ENCODE results near the gene CEND1.
"Not testable (repeated sequence)": the region's sequence is repeated elsewhere in the genome, so short reads cannot be mapped to it uniquely, and the experiment has no call there.

Gene CEND1

DNA sequence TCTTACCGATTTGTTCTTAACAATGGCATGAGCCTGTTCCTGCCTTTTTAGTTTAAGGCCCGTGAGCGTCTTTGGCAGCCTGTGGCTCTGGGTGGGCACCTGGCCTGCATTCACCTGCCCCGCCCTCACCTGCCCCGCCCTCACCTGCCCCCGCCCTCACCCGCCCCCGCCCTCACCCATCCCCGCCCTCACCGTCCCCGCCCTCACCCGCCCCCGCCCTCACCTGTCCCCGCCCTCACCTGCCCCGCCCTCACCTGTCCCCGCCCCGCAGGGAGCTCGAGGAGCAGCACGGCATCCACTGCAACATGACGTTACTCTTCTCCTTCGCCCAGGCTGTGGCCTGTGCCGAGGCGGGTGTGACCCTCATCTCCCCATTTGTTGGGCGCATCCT lies 26.8 kb downstream of the CEND1 start:
- no peak for DNase-seq

DNA sequence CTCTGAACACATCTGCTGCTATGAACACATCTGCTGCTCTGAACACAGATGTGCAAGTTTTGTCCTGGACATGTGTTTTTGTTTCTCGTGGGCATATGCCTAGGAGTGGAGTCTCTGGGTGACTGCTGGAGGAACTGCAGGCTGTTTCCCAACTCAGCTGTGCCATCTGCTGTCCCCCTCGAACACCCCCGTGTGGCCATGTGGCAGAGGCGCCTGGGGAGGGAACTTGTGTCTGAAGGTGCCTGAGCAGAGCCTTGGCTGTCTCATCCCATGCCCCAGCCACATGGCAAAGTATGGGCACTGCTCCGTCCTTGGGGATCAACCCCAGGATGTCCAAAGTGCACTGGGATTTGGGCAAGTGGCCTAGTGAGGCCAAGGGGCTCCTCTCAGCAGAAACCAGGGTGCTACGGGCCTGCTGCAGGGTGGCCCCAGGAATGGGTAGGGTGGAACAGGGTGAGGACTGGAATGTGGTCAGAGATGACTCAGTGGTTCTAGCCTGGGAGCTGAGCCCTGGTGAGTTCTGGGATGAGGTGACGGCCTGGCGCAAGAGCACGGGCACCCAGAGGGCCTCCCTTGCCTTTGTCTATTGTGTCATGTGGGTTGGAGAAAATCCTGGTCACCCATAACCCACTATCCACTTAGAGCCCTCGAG lies 27.3 kb downstream of the CEND1 start:
- DNase-seq: peak; percentile 59

DNA sequence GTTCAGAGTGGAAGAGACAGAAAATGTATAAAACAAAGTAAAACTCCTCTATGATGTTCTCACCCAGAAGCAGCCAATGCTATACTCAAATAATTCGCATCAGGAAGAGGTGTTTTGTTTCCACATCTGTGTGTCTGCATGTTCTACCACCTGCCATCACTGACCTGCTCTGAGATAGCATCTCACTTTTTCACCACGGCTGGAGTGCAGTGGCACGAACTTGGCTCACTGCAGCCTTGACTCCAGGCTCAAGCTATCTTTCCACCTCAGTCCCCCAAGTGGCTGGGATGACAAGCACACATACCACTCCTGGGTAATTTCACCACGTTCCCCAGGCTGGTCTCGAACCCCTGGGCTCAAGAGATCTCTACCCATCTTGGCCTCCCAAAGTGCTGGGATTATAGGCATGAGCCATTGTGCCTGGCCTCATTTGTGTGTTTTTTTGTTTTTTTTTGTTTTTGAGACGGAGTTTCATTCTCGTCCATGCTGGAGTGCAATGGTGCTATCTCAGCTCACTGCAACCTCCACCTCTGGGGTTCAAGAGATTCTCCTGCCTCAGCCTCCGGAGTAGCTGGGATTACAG lies 28.3 kb downstream of the CEND1 start:
- DNase-seq: no peak

DNA sequence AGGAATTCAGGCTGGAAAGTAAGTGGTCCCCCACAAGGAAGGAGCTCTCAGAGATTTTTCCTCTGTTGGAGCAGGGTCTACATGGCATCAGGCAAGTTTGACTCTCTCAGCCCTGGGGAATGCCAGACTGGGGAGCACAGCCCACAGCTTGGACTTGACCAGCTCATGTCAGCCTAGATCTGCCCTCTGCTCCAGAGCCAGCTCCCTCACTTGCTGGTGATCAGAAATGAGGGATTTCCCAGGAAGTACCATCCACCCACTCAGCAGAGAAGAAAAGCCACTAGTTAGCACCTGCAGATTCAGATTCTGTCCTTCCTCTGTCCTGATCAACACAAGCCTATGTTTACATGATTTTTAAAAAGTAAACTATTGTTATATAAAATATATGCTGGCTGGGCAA lies 29.7 kb downstream of the CEND1 start:
- no peak for DNase-seq

DNA sequence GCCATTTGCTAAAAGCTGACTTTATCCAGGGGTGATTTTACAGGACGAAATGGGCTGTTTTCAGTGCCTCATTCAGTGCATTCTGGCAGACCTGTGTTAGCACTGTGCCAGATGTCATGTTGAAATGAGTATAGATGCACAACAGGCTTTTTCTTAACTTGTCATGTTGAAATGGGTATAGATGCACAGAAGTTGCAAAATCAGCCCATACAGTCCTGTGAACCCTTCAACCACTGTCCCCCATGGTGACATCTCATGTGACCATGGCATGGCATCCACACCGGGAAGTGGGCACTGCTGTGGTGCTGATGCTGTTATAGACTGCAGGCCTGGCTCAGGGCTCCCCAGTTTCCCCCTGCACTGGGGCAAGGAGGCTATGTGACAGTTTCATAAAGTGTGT lies 40.2 kb downstream of the CEND1 start:
- no peak for DNase-seq

DNA sequence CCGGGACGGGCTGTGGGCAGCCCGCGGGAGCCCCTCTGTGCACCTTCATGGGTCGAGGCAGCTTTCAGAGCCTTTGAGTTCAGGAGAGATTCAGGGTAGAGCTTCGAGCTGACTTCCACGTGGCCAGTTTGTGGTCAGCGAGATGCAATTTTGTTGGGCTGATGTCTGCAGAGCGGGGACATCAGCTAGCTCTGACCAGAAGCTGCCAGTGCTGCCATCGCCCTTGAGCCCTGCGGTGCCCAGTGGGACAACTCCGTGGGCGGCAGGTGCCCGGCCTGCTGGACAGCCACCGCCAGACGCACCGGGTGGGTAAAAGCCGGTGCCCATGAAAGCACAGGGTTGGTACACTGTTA lies 41.9 kb downstream of the CEND1 start:
- no peak for DNase-seq

DNA sequence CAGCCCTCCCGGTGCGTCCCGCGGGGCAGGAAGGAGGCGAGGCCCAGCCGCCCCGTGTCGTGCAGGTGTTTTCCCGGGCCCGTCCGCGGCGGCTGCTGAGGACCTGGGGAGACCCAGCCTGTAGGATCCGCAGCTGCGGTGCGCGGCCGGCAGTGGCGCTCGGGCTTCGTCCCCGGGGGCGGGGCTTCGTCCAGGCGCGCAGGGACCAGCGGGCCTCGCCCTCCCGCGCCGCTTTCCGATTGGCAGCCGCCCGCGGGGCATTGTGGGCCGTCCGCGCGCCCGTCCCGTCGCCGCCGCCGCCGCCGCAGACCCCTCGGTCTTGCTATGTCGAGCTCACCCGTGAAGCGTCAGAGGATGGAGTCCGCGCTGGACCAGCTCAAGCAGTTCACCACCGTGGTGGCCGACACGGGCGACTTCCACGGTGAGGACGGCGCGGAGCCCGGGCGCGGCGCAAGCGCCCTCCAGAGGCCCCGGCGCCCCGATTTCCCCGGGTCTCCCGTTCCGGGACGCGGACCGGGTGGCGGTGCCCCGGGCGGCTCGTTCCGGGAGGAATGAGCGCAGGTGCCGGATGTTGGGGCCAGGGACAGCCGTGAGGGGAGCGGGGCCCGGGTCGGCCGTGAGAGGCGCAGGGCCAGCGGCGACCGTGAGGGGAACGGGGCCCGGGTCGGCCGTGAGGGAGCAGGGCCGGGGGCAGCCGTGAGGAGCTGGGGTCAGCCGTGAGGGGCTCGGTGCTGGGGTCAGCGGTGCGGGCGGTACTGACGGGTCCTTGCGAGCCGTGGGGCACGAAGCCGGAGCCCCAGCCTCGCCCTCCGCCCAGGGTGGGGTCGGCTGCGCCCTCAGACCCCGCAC lies 42.5 kb downstream of the CEND1 start, which contains the start of gene TALDO1:
Gene TALDO1 (plus strand): TSS at position 307 of the 849 bp plus-strand sequence. CDS start 18 bp downstream, at position 325.
- DNase-seq: peak; percentile 86

DNA sequence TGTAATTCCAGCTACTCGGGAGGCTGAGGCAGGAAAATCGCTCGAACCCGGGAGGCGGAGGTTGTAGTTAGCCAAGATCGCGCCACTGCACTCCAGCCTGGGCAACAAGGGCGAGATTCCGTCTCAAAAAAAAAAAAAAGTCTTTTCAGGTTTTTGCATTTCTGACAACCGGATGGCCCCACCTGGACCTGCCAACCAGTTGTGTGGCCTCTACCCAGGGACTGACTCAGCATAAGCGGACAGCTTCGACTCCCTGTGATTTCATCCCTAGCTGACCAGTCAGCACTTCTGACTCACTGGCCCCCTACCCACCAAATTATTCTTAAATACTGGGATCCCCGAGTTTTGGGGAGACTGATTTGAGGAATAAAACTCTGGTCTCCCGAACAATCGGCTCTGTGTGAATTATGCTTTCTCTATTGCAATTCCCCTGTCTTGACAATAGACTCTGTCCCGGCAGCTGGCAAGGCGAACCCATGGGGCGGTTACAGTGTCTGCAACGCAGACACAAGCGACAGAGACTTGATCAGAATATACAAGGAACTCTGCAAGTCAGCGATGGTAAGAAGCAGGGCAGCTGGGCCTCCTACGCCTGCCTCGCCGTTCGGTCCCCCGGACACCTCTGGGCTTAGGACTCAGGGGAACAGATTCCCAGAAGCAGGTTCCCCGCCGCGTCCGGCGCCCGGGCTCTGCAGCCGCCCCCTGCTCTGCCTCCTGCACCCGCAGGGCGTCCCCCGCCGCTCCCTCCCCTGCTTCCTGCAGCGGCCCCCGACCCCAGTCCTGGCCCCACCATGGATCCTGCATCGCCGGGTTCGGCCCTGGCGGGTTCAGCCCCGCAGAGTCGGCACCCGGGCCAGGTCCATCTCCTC lies 43.4 kb downstream of the CEND1 start:
- no peak for DNase-seq

DNA sequence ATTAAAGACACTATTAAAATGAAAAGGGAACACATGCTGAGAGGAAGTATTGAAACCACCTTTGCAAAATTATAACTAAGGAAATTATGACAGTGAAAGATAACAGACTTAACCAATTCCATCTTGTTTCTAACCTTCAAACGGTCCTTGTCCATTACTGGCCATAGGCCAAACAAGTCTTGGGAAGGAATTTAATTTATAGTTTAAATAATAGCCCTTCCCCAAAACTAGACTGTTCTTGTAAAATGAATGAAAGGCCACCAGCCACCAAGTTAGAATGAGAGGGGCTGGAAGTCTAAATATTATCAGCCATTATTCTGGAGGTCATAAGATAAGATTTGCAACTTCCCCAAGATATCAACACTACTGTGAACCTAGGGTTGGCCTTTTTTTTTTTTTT lies 44.5 kb downstream of the CEND1 start:
- DNase-seq: no peak

DNA sequence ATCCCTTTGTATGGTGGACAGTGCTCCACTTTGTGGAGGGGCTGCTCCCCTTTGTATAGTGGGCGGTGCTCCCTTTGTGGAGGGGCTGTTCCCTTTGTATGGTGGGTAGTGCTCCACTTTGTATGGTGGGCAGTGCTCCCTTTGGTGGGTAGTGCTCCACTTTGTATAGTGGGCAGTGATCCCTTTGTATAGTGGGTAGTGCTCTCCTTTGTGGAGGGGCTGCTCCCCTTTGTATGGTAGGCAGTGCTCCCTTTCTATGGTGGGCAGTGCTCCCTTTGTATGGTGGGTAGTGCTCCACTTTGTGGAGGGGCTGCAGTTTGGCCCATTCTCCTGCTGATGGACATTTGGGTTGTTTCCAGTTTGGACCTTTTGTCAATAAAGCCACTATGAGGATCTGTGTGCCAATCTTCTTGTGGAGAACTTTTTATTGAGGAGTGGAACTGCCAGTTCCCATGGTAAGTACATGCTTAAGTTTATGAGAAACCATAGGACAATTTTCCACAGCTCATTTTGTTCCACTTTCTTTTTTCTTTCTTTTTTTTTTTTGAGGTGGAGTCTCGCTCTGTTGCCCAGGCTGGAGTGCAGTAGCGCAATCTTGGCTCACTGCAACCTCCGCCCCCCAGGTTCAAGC lies 47.2 kb downstream of the CEND1 start:
- DNase-seq: no peak

DNA sequence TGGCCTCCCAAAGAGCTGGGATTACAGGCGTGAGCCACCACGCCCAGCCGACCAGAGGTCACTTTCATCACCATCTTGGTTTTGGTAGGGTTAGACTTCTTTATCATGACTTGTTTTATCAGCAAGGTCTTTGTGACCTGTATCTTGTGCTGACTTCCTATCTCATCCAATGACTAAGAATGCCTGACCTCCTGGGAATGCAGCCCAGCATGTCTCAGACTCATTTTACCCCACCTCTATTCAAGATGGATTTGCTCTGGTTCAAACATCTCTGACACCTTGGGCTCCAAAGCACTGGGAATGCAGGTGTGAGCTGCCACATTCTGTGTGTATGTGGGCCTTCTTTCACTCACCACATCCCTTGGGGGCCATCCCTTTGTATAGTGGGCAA lies 47.7 kb downstream of the CEND1 start:
- DNase-seq: no peak

DNA sequence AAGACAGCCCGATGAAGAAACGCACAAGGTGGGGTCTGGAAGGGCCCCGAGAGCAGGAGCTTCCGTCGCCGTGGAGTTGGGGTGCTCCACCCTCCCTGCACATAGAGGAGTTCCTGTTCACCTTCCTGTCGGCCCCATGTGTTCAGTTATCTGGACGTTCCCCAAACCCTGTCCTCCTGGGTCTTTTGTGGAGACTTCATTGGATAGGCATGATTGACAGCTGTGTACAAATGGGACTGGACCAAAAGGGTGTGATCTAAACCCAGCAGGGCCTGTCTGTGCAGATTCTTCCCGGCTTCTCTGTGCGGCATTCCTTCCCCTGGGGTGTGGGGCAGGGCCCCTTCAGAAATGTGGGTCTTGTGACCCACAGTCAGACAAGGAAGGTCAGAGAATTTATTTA lies 52.0 kb downstream of the CEND1 start:
- DNase-seq: not testable (repeated sequence)

DNA sequence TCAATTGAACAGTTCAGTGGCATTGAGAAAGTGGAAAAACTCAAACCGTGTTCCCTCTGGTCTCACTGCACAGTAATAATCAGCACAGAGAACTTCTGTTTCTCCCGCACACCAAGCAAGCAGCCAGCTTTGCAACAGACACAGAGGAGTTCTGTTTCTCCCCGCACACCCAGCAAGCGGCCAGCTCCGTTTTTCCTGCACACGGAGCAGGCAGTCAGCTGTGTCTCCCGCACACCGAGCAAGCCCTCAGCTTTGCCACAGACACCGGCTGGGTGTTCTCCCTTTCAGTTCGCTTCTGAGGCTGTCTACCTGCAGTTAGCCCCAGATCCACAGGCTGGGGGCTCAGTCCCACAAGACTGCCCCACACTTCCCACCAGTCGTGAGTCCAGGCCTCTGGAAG lies 52.5 kb downstream of the CEND1 start:
- no peak for DNase-seq

Data from fibroblast of skin of scalp (primary cell).